ENCODE measurements around the gene NLRX1.
"Not testable (repeated sequence)": the region's sequence is repeated elsewhere in the genome, so short reads cannot be mapped to it uniquely, and the experiment has no call there.

Gene NLRX1

DNA sequence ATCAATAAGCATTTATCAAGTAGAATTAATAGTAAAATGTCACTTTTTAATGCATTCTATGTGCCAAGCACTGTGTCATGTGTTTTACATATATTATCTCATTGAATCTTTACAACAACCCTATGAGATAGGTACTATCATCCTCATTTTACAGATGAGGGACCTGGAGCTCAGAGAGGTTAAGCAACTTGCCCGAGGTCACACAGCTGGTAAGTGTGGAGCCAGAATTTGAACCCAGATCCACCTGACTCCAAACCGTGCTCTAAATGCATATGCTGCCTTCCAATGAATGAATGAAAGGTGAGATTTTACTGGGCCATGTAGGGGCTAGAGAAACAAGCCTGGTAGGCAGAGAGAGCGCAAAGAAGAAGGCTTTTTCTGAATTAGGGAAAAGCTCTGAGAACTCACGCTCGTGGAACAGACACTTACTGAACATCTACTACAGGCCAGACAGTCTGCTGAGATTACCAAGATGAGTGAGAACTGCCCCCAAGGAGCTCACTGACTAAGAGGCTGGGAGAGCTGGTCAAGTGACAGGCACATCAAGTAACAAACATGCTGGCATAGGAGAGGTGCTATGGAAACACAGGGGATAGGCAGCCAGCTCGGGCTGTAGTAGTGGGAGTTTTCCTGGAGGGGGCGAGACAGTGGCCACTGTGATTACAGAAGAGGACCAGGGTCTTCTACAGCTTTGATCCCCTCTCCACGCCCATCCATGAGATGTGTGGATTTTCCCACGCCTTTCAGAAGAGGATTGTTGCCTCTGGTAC lies 15.3 kb upstream of the NLRX1 start:
- DNase-seq, result no peak

GRCh38 chr11:119154178-119154577 lies 14.3 kb upstream of the NLRX1 start:
- no peak for DNase-seq

- DNase-seq, result no peak
Measured at GRCh38 chr11:119155733-119156492, 12.6 kb upstream of the NLRX1 start.

- DNase-seq, result no peak
Measured at GRCh38 chr11:119156496-119156895, 12.0 kb upstream of the NLRX1 start.

- no peak for DNase-seq
Measured at GRCh38 chr11:119157063-119157462, 11.5 kb upstream of the NLRX1 start.

DNA sequence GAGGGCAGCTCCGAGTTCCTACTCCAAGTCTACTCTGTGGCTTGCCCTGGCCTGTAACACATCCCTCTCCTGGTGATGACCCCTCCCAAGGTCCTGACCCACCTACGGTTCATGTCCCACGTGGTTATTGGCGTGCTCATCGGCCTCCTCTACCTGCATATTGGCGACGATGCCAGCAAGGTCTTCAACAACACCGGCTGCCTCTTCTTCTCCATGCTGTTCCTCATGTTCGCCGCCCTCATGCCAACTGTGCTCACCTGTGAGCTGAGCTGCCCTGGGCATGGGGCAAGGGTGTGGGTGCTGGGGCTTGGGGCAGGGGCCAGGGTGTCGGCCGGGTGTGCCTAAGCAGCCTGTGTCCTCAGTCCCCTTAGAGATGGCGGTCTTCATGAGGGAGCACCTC lies 10.1 kb upstream of the NLRX1 start:
- DNase-seq, result no peak

DNA sequence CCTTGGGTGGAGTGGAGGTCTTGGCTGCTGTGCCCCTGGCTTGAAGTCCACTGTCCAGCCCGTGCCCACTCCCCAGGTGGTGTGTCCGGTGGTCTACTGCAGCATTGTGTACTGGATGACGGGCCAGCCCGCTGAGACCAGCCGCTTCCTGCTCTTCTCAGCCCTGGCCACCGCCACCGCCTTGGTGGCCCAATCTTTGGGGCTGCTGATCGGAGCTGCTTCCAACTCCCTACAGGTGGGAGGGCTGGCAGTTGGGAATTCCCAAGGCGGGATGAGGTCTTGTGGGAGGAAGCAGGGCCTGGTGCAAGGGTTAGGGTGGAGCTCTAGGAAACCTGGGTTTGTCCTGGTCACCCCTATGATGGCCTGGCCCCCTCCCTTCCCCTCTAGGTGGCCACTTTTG lies 8.4 kb upstream of the NLRX1 start:
- no peak for DNase-seq

DNA sequence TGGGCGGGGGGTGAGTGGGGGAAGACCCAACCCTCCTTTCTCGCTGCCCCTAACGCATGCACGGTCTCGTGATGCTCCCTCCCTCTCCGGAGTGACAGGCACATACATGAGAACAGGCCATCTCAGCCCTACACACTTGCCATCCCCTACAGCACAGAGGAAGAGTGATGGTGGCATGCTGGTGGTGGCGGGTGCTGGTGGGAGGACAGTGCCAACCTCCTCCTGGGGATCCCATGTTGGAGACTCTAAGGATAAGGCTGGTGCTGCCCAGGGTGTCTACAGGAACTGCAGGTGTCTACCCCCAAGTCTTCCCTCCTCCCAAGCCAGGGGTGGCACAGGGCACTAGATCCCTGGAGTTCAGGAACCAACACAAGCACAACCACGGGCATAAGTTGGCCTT lies 6.7 kb upstream of the NLRX1 start:
- DNase-seq, result no peak

DNA sequence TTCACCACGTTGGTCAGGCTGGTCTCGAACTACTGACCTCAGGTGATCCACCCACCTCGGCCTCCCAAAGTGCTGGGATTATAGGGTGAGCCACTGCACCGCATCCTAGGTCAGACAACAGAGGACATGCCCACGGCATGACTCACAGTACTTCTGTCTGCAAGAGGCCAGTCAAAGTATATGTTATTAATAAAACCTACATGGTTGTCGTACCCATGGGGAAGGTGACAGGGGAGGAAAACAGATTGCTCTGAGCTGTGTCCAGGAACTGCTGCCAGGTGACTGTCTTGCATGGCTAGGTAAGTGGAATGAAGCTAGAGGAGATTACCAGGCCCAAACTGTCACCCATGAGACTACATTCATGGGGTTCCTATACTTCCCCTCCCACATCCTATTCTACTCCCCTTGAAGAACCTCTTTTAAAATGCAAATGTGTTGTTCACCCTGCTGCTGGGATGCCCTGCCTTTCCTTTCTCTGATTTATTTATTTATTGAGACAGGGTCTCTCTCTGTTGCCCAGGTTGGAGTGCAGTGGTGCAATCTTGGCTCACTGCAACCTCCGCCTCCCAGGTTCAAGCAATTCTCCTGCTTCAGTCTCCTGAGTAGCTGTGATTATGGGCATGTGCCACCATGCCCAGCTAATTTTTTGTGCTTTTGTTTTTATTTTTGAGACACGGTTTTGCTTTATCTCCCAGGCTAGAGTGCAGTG lies 2.0 kb upstream of the NLRX1 start:
- no peak for DNase-seq

DNA sequence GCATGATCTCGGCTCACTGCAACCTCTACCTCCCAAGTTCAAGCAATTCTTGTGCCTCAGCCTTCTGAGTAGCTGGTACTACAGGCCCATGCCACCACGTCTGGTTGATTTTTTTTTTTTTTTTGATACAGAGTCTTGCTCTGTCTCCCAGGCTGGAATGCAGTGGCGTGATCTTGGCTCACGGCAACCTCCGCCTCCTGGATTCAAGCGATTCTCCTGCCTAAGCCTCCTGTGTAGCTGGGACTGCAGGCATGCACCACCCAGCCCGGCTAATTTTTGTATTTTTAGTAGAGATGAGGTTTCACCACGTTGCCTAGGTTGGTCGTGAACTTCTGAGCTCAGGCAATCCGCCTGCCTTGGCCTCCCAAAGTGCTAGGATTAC lies 1.5 kb upstream of the NLRX1 start:
- not testable (repeated sequence) for DNase-seq

GRCh38 chr11:119167933-119168332 lies 592 bp upstream of the NLRX1 start:
- no peak for DNase-seq

DNA sequence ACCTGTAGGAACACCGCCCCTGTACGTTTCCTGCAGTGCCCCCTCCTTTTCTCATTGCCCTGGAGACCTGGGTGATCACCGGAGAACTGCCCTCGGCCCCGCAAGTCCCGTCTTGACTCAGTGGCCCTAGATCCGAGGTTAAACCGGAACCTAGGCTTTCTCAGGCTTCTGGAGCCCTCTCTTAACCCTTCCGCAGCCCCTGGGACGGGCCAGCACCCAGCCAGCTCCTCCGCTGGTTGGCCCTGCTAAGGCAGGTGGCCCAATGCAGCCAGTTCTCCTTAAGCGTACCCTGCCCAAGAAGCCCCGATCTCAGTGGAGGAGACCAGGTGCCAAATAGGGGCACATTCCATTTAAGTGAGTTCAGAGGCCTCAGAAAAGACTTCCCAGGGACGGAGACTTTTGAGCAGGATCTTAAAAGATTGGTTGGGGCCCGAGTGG lies 776 bp downstream of the NLRX1 start:
- no peak for DNase-seq

DNA sequence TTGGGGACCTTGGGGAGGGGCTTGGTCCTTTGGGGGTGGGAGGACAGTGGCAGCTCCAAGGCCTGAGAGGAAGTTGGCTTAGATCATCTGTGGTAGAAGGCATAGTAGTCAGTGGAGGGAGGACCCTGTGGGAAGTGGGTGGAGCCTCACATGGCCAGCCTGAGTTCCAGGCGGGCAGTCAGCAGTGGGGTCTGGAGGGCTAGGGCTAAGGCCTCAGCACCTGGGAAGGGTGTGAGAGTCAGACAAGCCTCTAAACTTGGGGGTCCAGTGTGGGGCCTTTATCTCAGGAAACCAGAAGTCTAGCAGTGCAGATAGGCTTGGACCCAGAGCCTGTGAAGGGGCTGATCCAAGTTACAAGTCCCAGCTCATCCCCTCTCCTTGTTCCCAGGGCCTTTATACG lies 4.0 kb downstream of the NLRX1 start:
- no peak for DNase-seq

- DNase-seq, result no peak
Measured at GRCh38 chr11:119173453-119173852, 4.9 kb downstream of the NLRX1 start.

DNA sequence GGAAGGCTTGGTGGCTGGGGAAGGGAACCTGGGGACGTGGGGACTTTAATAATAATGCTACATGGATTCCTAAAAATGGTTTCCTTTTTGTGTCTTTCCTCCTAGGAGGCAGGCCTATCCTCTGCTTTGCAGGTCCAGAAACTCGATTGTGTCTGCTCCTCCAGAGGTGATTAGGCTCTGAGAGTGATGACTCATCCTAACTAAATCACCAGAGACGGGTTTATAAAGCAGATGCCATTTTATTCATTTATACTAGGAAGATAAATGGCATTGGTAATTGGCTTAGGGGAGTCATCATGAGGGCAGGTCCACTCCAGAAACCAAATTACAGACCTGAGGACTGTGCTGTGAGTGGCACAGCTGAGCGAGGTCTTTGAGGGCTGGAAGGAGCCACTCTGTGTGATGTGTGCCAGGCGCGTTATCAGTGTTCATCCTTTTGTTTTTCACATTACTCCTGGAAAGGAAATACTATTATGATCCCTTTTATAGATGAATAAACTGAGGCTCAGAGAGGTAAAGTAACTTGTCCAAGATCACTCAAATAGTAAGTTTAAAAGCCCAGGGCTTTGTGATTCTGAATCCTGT lies 7.1 kb downstream of the NLRX1 start:
- DNase-seq, result no peak

DNA sequence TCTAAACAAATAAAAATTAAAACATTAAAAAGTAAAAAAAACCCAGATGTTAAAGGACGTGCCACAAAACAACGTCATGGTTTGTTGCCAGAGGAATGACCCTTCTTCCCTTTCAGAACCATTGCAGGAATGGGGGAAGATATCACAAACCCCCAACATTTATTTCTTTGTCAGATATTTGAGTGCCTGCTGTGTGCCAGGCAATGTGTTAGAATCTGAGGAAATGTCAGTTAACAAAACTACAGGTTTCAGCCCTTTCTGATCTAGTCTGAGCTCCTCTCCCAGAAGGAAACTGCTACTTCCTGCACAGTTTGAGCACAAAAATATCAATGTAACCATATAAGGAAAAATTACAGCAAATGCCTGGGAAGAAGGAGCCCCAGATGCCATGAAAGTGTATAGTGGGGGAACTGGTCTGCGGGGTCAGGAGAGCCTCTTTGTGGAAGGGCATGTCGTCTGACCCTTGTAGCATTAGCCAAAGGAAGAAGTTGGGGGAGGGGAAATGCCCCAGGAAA lies 9.7 kb downstream of the NLRX1 start:
- DNase-seq, result no peak

GRCh38 chr11:119179342-119179741 lies 10.8 kb downstream of the NLRX1 start:
- DNase-seq, result no peak

DNA sequence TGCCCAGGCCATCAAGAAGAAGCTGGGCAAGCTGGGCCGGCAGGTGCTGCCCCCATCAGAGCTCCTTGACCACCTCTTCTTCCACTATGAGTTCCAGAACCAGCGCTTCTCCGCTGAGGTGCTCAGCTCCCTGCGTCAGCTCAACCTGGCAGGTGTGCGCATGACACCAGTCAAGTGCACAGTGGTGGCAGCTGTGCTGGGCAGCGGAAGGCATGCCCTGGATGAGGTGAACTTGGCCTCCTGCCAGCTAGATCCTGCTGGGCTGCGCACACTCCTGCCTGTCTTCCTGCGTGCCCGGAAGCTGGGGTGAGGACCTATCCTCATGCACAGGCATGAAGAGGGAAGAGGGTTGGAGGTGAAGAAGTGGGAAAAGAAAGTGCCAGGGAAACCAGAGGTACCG lies 11.5 kb downstream of the NLRX1 start:
- DNase-seq, result no peak

- no peak for DNase-seq
Measured at GRCh38 chr11:119180729-119181676, 12.5 kb downstream of the NLRX1 start.

DNA sequence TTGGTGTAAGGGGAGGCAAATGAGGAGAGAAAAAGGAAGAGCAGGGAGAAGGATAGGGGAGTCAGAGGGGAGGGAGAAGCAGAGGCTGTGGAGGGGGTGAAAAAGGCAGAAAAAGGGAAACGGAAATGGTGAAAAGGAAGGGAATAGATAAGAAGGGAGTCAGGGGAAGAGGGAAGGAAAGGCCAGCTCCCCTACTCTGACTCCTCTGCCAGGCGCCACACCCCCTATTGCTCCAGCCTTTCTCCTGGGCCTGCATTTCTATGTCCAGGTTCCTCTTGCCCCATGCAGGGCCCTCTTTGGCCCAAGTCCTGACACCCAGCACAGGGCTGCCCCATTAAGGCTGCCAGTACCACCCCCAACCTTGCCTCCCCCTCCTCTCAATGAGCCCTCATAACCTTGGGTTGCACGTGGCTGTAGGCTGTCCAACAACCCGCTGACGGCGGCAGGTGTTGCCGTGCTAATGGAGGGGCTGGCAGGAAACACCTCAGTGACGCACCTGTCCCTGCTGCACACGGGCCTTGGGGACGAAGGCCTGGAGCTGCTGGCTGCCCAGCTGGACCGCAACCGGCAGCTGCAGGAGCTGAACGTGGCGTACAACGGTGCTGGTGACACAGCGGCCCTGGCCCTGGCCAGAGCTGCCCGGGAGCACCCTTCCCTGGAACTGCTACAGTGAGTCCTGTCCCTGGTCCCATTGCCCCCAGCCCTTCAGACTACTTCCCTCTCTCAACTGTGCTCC lies 13.3 kb downstream of the NLRX1 start:
- DNase-seq, result no peak

DNA sequence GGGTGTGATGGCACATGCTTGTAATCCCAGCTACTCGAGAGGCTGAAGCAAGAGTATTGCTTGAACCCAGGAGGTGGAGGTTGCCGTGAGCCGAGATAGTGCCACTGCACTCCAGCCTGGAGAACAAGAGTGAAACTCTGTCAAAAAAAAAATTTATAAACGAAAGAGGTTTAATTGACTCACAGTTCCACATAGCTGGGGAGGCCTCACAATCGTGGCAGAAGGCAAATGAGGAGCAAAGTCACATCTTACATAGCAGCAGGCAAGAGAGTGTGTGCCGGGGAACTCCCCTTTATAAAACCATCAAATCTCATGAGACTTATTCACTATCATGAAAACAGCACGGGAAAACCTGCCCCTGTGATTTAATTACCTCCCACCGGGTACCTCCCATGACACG lies 15.9 kb downstream of the NLRX1 start:
- not testable (repeated sequence) for DNase-seq
